ENCODE results near the gene CCDC40.

Gene CCDC40

DNA sequence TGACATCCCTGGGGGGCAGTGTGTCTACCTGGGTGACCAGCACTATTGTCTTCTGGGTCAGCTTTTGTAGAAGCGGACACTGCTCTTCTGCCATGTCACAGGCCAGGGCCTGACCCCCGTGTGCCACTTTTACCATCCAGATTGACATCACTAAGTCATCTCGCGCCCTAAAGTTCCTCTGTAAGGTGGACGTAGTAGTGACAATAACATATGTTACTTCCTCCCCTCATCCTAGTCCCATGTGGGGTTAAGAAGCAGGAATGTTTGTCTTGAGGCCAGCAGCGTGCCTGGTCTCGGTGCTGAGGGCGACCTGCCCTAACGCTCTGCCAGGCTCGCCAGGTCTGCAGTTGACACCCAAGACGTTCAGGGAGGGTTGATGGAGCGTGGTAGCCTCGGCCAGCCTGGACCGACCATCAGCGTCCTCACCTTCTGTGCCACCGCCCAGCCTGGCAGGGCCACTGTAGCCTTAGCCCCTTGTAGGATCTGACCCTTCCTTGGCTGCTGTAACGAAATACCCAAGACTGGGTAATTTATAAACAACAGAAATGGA, 85.7 kb downstream of the CCDC40 start:
- H3K27ac ChIP-seq, result no peak overlapping the region
- no peaks in the 10 kb centered on the region for H4K20me1 ChIP-seq (ENCODE audit: insufficient read depth)
- no peaks in the 10 kb centered on the region for H3K36me3 ChIP-seq (ENCODE audit: insufficient read depth)
- no peaks in the 10 kb centered on the region for H3K79me2 ChIP-seq (ENCODE audit: insufficient read depth, low read depth)
- H3K27me3 ChIP-seq (ENCODE audit: insufficient read depth, low read depth), result 0 out of 2 replicates have a peak, but pooled peaks cover 2% of the 10 kb centered on the region
- TF ChIP-seq, protein P1, sequence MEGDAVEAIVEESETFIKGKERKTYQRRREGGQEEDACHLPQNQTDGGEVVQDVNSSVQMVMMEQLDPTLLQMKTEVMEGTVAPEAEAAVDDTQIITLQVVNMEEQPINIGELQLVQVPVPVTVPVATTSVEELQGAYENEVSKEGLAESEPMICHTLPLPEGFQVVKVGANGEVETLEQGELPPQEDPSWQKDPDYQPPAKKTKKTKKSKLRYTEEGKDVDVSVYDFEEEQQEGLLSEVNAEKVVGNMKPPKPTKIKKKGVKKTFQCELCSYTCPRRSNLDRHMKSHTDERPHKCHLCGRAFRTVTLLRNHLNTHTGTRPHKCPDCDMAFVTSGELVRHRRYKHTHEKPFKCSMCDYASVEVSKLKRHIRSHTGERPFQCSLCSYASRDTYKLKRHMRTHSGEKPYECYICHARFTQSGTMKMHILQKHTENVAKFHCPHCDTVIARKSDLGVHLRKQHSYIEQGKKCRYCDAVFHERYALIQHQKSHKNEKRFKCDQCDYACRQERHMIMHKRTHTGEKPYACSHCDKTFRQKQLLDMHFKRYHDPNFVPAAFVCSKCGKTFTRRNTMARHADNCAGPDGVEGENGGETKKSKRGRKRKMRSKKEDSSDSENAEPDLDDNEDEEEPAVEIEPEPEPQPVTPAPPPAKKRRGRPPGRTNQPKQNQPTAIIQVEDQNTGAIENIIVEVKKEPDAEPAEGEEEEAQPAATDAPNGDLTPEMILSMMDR (conservative IDR thresholded peaks at IDR 0.05; ENCODE audit: low read depth, low read length), result no peak
- H3K4me1 ChIP-seq (ENCODE audit: low read depth, poor library complexity, severe bottlenecking), result no peaks in the 10 kb centered on the region
- no peak overlapping the region for H3K9ac ChIP-seq
- H2AFZ ChIP-seq (ENCODE audit: low read depth), result no peak overlapping the region
- H3K4me3 ChIP-seq (IDR thresholded peaks at IDR 0.05; ENCODE audit: insufficient read depth, low read depth, low read length), result no peak overlapping the region
- no peak overlapping the region for H3K4me2 ChIP-seq

DNA sequence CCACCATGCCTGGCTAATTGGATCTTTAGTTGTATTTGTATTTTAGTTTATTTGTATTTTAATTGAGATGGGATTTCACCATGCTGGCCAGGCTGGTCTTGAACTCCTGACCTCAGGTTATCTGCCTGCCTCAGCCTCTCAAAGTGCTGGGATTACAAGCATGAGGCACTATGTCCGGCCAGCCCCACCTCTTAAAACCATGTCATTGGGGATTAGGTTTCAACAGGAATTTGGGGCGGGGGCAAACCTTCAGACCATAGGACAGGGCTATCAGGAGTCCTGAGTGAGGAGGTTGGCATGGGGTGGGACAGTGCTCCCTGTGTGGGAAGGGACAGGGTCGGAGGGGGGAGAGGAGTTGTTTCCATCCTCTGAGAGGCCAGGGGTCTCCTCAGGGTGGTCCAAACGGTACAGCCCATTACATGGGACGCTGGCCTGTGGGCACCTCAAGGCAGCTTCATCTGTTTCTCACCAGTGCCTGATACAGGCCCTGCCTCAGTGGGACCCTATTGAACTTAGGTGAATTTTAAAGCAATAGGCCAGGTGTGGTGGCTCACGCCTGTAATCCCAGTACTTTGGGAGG, 86.6 kb downstream of the CCDC40 start:
- no peaks in the 10 kb centered on the region for H3K36me3 ChIP-seq (ENCODE audit: insufficient read depth)
- H3K27me3 ChIP-seq (ENCODE audit: insufficient read depth, low read depth), result peaks cover 2% of the 10 kb centered on the region; the same call in 1 of the 2 replicates
- TF ChIP-seq, protein P1 (conservative IDR thresholded peaks at IDR 0.05; ENCODE audit: low read depth, low read length), result no peak
- no peaks in the 10 kb centered on the region for H4K20me1 ChIP-seq (ENCODE audit: insufficient read depth)
- H3K4me2 ChIP-seq, result no peak overlapping the region
- H3K9ac ChIP-seq, result no peak overlapping the region
- H2AFZ ChIP-seq (ENCODE audit: low read depth), result no peak overlapping the region
- H3K27ac ChIP-seq, result no peak overlapping the region
- H3K4me3 ChIP-seq (IDR thresholded peaks at IDR 0.05; ENCODE audit: insufficient read depth, low read depth, low read length), result no peak overlapping the region
- H3K79me2 ChIP-seq (ENCODE audit: insufficient read depth, low read depth), result no peaks in the 10 kb centered on the region
- no peaks in the 10 kb centered on the region for H3K4me1 ChIP-seq (ENCODE audit: low read depth, poor library complexity, severe bottlenecking)

DNA sequence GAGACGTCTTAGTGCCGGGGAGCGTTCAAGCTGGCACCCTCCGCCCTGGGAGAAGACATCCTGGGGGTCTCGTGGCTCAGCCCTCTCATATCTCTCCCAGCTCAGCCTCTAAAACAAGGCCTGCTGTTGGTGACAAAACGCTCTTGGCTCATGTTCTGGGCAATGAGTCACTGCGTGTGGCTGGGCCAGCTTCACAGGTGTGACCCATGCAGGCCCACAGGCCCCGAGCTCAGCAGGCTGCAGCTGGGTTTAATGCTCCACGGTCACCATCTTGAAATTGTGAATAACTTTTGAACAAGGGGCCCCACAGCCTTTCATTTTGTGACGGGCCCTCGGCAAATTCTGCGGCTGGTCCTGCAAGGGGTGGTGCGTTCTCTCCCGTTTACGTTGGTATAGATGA, 87.3 kb downstream of the CCDC40 start:
- Histone ChIP-seq H3K4me1 (ENCODE audit: low read depth, poor library complexity, severe bottlenecking) (no peaks in the 10 kb centered on the region), H3K27ac (no peak overlapping the region), H3K27me3 (ENCODE audit: insufficient read depth, low read depth) (peaks cover 2% of the 10 kb centered on the region; the same call in 1 of the 2 replicates), H4K20me1 (ENCODE audit: insufficient read depth) (no peaks in the 10 kb centered on the region), H3K79me2 (ENCODE audit: insufficient read depth, low read depth) (no peaks in the 10 kb centered on the region), H3K9ac (no peak overlapping the region), H3K4me3 (IDR thresholded peaks at IDR 0.05; ENCODE audit: insufficient read depth, low read depth, low read length) (no peak overlapping the region), H2AFZ (ENCODE audit: low read depth) (no peak overlapping the region), H3K36me3 (ENCODE audit: insufficient read depth) (no peaks in the 10 kb centered on the region), H3K4me2 (no peak overlapping the region)
- TF ChIP-seq, protein P1 (conservative IDR thresholded peaks at IDR 0.05; ENCODE audit: low read depth, low read length), result no peak

DNA sequence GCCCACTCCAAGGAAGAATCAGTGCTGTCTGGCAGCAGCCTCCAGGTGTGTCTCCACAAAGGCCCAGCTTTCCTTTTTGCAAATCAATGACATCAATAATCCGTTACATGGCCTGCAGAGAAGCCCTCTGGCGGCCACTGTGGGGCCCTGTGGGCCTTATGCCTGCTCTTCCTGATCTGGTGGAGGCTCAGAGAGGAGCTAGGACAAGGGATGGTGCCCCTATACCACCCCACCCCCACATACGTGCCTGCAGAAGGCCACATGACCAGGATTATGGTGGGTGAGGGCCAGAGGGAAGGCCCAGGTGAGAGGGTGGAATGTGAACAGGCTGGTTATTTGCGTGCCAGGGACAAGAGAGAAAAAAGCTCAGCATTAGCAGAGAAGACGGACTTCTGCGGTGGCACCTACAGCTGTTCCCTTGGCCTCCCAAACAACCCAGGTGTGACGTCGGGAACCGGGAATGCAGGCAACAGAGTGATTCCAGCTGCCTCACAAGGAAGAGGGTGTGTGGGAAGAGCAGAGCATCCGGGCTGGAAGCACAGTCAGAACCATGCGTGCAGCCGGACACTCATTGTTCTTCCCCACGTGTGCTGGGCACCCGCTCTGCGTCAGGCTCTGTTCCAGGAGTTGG, 88.0 kb downstream of the CCDC40 start:
- H3K36me3 ChIP-seq (ENCODE audit: insufficient read depth), result no peaks in the 10 kb centered on the region
- no peaks in the 10 kb centered on the region for H4K20me1 ChIP-seq (ENCODE audit: insufficient read depth)
- no peak overlapping the region for H3K27ac ChIP-seq
- H2AFZ ChIP-seq (ENCODE audit: low read depth), result no peak overlapping the region
- no peaks in the 10 kb centered on the region for H3K79me2 ChIP-seq (ENCODE audit: insufficient read depth, low read depth)
- TF ChIP-seq, protein P1 (conservative IDR thresholded peaks at IDR 0.05; ENCODE audit: low read depth, low read length), result 0 out of 2 replicates have a peak, but pooled peaks have one; percentile 16
- no peak overlapping the region for H3K4me2 ChIP-seq
- no peak overlapping the region for H3K4me3 ChIP-seq (IDR thresholded peaks at IDR 0.05; ENCODE audit: insufficient read depth, low read depth, low read length)
- peaks cover 2% of the 10 kb centered on the region; the same call in 1 of the 2 replicates for H3K27me3 ChIP-seq (ENCODE audit: insufficient read depth, low read depth)
- H3K4me1 ChIP-seq (ENCODE audit: low read depth, poor library complexity, severe bottlenecking), result no peaks in the 10 kb centered on the region
- no peak overlapping the region for H3K9ac ChIP-seq
